ENCODE data around the gene NUDT16L1. TPM values are rescaled to one million over a fixed set of nuclear protein-coding genes. Genes with fewer than 3 reads are reported as not detected.

Gene NUDT16L1
- total and polyA plus RNA-seq, 2 of the 13 experiments (the other 11 are each of a cell fraction or from before 2014, with no cell fraction given) = 28.0 to 40.5 TPM

DNA sequence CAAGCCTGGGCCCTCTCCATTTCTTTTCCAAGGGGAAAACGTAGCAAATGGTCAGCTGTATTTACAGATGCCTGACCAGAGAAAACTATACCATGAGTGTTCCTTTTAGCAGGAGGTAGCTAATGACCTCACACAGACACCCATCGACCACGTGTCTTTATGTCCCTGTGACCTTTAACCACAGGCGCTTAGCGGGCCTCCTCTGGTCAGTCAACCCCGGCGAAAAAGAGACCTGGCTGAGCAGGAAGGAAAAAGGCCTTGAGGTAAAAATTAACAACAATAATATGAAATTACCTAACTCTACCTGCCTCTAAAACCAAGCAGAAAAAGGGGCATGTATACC is 9.1 kb downstream of the NUDT16L1 start:
- intact Hi-C loops (cut with micrococcal nuclease; ENCODE audit: unreplicated experiment) (no loop called here), in situ Hi-C loops (cut with HindIII; ENCODE audit: extremely low pct_ligation_motif_present, low pct_unique_long_range_greater_than_20kb) (no loop called here)
- ChIA-PET POLR2A (interaction anchor here (1.6 kb wide), 1 partner anchor 9 kb away, joined by 8 read pairs; the partner anchor contains the start of gene NUDT16L1), CTCF (ENCODE audit: low intra/inter-chr PET ratio, low total read pairs) (no interaction called here)
- Histone ChIP-seq H3K27ac (ENCODE audit: extremely low read length, insufficient read depth, low read length) (peak overlapping the region; percentile 67), H4K20me1 (ENCODE audit: insufficient read depth, low read length) (no peaks in the 10 kb centered on the region), H3K36me3 (replicated peaks in 1 of 2; ENCODE audit: control insufficient read depth in 1 of 2, insufficient read depth in 2 of 2, low read length in 2 of 2) (peaks cover 36 to 65% of the 10 kb centered on the region in 2 experiments), H3K79me2 (ENCODE audit: insufficient read depth, low read length) (no peaks in the 10 kb centered on the region), H2AFZ (ENCODE audit: low read length) (peak overlapping the region; percentile 11), H3K9ac (ENCODE audit: insufficient read depth, low read depth, low read length) (peak overlapping the region; percentile 53; the same call in 1 of the 2 replicates), H3K4me3 (replicated peaks in 1 of 3; ENCODE audit: insufficient read depth in 1 of 3, low read depth in 2 of 3, low read length in 3 of 3) (no peak overlapping the region), H3K4me1 (ENCODE audit: insufficient read depth, low read length) (peaks cover 26% of the 10 kb centered on the region), H3K4me2 (ENCODE audit: low read depth, low read length) (peak overlapping the region; percentile 41), H3K9me3 (ENCODE audit: low read length) (no peaks in the 10 kb centered on the region), H3K27me3 (ENCODE audit: control insufficient read depth in 1 of 2, insufficient read depth in 2 of 2, low read length in 2 of 2) (no peaks in the 10 kb centered on the region)
- peak; percentile 18 for FAIRE-seq
- peak; percentile 43 for ATAC-seq
- WGBS (ENCODE audit: low lambda C conversion rate) = 35% methylated on average over 7 of the region's 7 CpGs
- DNase-seq (ENCODE audit: low spot score) = peak; percentile 44
- BruUV-seq (replicated peaks) = no TSS peak
- TF ChIP-seq ZGPAT (CRISPR knock-in tag; IDR thresholded peaks at IDR 0.05) (no peak), ZFP41 (CRISPR knock-in tag; IDR thresholded peaks at IDR 0.05; ENCODE audit: borderline replicate concordance) (no peak), ZNF101 (CRISPR knock-in tag; IDR thresholded peaks at IDR 0.05; ENCODE audit: borderline replicate concordance, low read depth) (no peak), ARNTL (CRISPR knock-in tag; IDR thresholded peaks at IDR 0.05) (peak; percentile 45; the same call in 1 of the 2 replicates), BRCA1 (CRISPR knock-in tag; IDR thresholded peaks at IDR 0.05) (0 out of 2 replicates have a peak, but pooled peaks have one; percentile 58), NCOA5 (CRISPR knock-in tag; IDR thresholded peaks at IDR 0.05) (no peak), SIN3A (IDR thresholded peaks at IDR 0.05; ENCODE audit: borderline replicate concordance, low read depth, low read length) (0 out of 2 replicates have a peak, but pooled peaks have one; percentile 24), ZFP82 (CRISPR knock-in tag; IDR thresholded peaks at IDR 0.05; ENCODE audit: borderline replicate concordance) (0 out of 2 replicates have a peak, but pooled peaks have one; percentile 64), MEIS1 (CRISPR knock-in tag; IDR thresholded peaks at IDR 0.05; ENCODE audit: borderline replicate concordance) (no peak), ZNF816 (CRISPR knock-in tag; IDR thresholded peaks at IDR 0.05; ENCODE audit: borderline replicate concordance) (no peak), ZBTB26 (CRISPR knock-in tag; IDR thresholded peaks at IDR 0.05; ENCODE audit: borderline replicate concordance) (no peak), SPEN (CRISPR knock-in tag; IDR thresholded peaks at IDR 0.05; ENCODE audit: low read depth) (peak; percentile 50; the same call in 1 of the 2 replicates), ATF2 (CRISPR knock-in tag; IDR thresholded peaks at IDR 0.05) (peak; percentile 36; the same call in 1 of the 2 replicates)
- TF ChIP-seq, protein P1, sequence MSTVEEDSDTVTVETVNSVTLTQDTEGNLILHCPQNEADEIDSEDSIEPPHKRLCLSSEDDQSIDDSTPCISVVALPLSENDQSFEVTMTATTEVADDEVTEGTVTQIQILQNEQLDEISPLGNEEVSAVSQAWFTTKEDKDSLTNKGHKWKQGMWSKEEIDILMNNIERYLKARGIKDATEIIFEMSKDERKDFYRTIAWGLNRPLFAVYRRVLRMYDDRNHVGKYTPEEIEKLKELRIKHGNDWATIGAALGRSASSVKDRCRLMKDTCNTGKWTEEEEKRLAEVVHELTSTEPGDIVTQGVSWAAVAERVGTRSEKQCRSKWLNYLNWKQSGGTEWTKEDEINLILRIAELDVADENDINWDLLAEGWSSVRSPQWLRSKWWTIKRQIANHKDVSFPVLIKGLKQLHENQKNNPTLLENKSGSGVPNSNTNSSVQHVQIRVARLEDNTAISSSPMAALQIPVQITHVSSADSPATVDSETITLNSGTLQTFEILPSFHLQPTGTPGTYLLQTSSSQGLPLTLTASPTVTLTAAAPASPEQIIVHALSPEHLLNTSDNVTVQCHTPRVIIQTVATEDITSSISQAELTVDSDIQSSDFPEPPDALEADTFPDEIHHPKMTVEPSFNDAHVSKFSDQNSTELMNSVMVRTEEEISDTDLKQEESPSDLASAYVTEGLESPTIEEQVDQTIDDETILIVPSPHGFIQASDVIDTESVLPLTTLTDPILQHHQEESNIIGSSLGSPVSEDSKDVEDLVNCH (CRISPR knock-in tag; IDR thresholded peaks at IDR 0.05) = no peak
- TF ChIP-seq, protein P2, sequence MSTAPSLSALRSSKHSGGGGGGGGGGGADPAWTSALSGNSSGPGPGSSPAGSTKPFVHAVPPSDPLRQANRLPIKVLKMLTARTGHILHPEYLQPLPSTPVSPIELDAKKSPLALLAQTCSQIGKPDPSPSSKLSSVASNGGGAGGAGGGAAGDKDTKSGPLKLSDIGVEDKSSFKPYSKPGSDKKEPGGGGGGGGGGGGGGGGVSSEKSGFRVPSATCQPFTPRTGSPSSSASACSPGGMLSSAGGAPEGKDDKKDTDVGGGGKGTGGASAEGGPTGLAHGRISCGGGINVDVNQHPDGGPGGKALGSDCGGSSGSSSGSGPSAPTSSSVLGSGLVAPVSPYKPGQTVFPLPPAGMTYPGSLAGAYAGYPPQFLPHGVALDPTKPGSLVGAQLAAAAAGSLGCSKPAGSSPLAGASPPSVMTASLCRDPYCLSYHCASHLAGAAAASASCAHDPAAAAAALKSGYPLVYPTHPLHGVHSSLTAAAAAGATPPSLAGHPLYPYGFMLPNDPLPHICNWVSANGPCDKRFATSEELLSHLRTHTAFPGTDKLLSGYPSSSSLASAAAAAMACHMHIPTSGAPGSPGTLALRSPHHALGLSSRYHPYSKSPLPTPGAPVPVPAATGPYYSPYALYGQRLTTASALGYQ (CRISPR knock-in tag; IDR thresholded peaks at IDR 0.05) = 0 out of 2 replicates have a peak, but pooled peaks have one; percentile 30

All from HepG2 (cell line).